ENCODE results near the gene TAF1C.
A peak's percentile ranks its signal among the peaks of the same experiment; 100 is the strongest.

Gene TAF1C

DNA sequence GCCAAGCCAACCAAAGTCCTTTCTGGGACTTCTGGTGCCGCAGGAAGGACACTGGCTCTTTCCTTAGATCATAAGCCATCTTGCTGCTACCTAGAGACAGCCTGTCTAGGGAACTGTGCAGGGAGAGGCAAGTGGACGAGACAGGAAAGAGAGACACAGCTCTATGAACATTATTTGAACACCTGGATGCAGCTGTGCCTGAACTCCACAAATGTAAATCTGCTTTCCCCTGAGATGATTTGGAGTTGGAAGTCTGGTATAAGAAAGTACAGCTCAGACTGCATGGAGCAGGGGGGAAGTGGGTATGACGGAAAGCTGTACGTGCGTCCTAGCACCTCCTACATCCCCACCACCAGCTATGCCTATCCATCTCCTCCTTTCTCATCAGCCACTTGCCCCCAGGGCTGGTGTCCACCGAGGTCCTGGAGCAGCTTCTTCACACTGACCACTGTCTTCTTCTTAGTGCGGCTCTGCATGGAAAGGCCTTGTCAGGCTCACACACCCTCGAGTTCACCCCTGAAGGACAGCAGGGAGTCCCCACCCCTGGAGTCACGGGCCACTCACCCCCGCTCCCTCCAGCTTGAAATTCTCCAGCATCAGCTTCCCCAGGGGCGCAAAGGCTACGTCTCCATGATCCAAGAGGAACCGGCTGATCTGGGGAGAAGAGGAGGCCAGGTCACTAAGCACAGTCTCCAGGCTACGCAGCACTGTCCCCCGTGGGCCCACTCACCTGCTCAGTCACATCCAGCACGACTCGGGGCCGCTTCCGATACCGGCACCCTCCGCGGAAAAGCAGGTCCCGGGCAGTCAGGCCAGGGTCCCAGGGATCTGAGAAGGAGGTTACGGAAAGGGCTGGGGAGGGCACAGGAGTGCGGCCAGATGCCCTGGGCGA, 3.9 kb downstream of the TAF1C start:
- no peak for DNase-seq

DNA sequence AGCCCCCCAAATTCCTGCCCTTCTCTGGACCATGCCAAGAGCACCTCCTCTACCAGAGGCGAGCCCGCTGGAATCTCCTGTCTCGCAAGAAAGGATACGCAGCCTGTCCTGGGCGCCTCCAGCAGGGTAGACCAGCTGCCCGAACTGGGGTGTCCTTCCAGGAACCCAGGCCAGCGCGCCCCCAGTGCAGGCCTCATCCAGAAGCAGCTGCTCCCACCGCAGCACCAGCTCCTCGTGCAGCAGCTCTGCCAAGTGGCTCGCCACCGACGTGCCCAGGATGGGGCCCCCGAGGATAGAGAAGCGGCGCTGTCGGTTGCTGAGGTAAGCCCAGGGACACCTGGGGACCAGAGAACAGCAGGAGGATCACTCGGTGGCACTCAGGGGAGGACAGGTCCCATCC, 4.8 kb downstream of the TAF1C start:
- no peak for DNase-seq

DNA sequence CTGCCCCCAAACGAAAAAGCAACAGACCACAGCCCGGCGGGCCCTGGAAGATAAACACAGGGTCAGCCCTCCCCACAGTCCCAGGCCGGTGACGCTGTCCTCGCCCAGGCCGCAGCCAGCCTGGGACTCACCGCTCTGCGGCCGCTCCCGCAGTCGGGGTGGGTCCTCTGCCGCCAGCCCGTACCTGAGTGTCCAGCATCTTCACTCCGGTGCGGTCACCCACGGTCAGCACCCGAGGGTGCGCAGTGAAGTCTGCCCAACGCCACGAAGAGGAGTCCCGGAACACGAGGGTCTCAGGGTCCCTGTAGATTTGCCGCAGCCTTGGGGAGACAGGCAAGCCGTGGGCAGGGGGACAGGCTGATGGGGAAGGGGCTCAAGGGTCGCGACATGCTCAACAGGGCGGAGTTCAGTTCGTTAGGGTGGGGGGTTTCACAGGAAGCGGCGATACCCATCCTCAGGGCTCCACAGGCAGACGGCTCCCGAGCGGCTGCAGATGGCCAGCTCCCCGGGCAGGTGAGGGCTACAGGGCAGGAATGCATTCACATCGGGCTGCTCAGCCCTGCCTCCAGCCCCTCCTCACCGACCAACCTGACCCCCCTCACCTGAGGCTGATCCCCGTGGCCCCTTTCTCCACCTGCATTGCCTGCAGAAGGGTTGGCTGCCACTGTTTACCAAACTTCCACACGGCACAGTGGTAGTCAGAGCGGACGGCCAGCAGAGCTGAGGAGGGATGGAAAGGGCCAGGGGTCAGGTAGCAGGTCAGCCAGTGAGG, 5.5 kb downstream of the TAF1C start:
- DNase-seq, result no peak

DNA sequence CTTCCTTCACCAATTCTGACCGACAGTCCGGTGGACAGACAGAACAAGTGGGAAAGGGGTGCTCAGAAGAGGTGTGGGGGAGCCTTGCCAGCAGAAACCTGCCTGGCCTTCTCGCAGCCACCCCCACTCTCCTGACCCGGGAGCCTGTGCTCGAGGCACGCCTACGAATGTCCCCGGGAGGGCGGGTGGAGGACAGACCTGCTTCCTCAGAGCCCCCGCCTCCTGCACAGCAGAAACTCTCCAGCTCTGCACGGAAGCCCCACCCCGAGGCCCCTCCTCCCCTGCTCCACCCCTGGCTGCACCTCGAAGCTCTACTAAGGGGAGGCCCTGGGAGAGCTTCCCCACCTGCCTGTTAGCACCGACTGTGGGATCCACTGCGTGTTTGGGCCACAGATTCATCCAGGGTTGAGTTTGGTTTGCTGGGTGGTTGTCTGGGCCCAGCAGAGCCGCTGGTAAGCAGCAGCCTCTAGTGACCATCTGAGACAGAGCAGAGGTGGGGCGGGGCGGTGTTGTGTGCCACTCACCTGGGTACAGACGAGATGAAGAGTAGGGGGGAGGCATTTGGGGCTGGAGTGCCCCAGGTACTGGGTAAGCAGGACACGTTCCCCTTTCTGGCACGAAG, 6.2 kb downstream of the TAF1C start:
- DNase-seq, result no peak

DNA sequence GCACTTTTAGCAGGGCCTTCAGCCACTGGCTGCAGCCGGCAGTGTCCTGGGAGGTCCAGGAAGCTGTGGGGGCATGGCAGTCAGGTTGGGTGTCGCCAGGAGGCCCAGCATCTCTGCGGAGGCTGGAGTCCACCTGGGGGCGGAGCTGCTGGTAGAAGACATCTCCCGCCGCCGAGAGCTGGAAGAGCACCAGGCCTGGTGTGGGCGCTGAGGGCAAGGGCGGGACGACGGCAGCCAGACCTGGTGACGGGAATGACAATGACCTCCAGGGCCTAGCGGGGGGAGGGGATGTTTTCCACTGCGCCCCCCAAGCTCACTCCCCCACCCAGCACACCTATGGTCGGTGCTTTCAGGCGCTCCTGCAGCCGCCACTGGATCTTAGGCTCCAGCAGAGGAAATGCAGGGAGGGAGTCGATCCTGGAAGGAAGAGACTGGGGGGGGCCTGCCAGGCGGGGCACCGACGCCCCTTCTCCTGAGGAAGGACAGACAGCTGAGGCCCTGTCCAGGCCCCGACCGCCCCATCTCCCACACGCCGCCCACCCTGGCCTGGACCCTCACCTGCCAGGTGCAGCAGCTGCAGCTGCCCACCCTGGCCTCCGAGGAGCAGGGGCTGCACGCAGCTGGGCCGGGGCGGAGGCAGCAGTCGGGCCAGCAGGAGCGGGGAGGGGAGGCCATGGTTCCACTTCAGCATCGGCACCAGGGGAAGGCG, 7.1 kb downstream of the TAF1C start:
- no peak for DNase-seq

DNA sequence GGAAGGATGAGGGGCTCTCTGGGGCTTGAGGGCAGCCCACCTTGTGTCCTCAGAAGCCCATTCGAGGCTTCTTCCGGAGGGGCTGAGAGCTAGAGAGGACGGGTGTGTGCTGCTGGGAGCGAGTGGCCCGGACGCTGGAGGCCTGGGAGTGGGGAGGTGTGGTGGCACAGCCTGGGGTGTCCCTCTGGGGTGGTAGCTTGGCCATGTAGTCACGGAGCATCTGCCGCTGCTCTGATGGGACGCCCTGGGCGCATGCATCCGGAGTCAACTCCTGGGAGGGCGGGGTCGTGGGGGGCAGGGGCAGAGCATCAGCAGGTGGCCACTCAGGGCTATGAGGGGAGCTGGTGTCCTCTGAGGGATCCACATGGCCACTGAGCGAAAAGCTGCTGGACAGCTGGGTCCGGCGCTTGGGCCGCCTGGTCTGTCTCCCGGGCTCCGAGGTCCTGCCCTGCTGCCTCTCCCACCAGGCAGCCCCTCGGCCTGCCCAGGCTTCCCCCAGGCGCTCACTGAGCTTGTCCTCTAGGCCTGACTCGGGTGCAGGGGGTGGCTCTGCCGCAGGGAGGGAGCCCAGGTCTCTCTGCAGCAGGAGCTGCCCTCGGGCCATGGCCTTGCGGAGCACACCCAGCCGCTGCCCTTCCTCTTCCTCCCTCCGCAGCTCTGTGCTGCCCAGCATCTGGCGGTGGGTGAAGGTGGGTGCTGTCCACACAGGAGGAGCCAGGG, 7.8 kb downstream of the TAF1C start:
- no peak for DNase-seq

DNA sequence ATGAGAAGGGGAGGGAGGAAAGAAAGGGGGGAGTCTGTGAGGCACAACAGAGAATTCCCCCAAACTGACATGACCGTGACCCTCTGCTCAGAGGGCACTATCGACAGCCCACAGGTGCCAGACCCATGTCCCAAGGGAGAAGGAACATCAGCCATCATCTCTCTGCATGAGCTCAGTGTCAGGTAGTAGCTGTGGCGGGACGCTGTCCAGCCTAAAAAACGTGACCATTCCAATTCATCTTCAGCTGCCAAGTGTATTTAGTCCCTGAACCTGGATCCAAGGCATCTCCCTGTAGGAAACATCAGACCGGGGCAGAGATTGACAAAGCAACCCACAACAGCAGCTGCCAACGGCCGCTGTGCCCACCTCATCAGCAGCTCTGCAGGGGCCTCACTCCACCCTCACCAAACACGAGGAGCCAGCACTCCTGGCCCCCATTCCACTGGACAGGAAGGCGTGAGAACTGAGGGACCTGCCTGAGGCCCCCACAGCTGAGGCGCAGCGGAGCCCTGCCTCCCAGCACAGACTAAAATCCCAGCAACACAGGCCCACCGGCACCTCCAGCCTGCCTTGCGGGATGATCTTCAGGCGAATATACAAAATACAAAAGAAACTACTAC, 8.6 kb downstream of the TAF1C start:
- DNase-seq, result no peak

DNA sequence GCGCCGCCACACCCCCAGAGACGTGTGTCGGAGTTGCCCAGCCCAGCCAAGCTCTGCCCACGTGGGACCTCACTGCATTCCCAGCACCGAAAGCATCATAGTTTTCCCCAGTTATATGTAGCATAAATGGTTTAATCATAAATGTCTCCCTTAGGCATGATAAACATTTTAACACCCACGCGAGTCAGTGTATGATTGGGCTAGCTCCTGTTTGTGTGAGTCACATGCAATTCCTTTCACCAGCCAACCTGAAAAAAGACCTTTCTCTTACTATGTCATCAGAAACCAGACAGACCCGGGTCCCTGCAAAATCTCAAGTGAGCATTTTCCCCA, 9.2 kb downstream of the TAF1C start:
- DNase-seq, result no peak

DNA sequence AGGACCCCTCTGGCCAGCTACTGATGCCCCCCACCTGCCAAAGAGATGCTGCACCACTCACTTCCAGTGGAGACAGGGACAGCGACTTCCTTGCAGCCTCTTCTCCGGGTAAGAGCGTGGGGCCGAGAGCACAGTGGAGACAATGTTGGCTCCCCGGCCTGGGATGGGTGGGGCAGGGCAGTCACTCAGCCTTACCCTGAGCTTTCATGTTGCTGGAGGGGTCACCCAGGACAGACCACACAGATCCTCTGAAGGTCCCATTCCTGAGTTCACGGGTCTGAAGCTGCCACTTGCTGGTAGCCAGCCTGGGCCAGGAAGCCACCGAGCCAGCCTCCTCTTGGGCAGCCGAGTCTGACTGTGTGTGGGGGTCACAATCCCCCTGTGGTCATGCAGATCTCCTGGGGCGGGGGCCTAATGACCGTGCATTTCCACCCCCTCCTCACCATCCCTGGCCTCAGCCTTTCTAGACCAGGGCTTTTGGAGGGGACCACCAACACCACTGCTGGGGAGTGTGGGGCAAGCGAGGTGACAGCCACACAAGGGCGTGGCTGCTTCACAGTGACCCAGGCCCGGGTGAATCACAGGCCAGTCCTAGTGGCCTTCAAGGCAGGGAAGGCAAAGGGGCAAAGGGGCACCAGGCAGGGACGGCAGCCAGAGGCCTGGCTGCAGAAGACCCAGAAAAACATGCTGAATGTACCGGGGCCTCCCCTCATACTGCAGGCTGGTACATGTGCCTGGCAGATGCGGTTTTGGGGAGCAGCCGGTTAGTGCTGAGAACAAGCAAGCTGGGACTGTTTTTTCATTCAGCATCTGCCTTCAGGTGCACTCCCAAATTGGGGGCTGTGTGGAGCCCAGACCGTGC, 10.4 kb downstream of the TAF1C start:
- no peak for DNase-seq

DNA sequence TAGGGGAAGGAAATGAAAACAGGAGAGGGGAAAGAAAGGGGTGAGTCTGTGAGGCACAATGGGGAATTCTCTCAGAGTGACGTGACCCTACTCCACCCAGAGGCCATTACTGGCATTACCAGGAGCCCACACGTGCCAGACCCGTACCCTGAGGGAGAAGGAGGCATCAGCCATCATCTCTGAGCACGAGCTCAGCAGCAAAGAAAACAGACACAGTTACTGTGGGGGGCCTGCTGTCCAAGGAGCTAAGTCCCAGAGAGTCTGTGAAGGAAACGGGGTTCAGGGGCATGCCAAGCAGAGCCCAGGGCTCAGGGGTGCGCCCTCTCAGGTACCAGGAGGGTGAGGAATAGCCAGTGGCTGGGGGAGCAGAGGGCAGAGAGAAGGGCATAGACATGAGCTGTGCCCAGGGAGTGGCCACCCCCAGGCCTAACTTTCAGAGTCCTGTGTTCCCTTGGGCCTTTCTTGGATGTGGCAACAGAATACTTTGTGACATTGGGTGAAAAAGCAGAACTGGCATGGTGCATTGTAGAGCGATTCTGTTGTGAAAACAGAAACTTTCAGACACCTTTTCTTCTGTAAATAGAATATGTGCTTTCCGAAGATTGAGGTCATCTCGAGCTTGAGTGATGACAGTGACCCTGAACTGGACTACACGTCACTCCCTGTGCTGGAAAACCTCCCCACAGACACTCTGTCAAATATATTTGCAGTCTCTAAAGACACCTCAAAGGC, 11.3 kb downstream of the TAF1C start:
- DNase-seq, result peak; percentile 85

DNA sequence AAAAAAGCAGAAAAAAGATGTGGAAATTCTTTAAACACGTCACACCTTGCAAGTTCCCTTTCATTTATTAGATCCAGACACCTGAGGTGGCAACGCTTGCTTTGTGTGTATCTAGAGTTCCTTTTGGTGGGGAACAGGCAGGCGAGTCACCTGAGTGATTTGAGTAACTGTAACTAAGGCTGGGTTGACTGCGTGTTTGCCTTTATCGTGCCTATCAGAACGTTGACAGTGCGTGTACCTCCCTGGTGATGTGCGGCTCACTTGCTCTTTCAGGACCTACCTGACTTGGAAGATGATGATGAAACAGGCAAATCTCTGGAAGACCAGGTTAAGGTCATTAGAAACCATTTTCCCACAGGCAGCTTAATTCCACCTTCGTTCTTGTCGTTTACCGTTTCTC, 12.5 kb downstream of the TAF1C start:
- DNase-seq, result no peak

DNA sequence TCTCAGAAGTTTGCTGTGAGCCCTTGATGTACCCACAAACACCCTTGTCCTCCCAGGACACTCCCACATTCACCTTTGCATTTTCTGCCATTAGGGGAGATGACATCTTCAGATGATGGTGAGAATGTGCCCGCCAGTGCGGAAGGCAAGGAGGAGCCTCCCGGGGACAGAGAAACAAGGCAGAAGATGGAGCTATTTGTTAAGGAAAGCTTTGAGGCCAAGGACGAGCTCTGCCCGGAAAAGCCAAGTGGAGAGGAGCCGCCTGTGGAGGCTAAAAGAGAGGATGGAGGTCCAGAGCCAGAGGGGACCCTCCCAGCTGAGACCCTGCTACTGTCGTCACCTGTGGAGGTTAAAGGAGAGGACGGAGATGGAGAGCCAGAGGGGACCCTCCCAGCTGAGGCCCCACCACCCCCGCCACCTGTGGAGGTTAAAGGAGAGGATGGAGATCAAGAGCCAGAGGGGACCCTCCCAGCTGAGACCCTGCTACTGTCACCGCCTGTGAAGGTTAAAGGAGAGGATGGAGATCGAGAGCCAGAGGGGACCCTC, 17.0 kb downstream of the TAF1C start:
- no peak for DNase-seq

DNA sequence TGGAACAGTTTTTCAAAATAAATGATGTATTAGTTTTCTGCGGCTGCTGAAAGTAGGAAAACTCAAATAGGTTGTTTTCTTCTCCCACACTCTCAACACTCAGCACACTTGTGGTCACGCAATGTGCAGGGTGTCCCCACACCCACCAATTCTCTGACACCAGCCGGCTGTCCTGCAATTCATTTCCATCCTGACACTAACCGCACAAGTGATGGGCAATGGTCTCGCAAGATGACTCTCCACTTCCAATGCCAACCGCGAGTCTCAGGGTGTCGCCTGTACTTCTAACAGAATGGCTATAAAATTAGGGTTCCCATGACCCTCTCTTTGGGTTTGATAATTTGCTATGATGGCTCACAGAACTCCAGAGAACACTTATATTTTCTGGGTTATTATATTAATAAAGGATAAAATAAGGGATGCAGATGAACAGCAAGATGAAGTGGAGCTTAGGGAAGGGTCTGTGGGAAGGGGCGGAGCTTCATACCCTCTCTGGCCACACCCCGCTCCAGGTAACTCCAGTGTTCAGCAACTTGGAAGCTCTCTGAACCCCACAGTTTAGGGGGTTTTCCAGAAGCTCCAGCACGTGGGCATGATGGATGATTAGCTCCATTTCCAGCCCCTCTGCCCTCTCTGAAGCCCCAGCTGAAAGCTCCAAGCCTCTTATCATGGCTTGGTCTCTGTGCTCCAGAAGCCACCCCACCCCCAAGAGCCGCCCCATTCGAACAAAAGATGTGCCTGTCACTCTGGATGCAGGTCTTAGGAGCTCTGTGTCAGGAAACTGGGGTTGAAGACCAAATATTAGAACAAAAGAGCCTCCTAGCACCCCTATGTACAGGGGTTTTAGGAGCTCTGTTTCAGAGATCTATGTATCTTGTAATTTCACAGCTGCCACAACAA, 19.8 kb downstream of the TAF1C start:
- peak; percentile 62 for DNase-seq

DNA sequence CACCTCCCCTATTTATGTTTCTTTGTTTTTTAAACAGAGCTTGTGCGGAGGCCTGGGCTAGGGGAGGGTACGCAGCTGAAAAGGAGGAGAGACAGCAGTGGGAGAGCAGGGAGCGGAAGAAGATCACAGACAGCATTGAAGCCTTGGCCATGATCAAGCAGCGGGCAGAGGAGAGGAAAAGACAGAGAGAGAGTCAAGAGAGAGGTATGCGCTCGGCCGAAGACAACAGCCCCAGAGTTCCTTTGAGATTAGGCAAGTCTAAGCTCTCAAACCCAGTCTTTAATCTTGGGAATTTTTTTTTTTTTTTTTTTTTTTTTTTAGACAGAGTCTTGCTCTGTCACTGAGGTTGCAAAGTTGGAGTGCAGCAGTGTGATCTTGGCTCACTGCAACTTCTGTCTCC, 21.1 kb downstream of the TAF1C start:
- no peak for DNase-seq

DNA sequence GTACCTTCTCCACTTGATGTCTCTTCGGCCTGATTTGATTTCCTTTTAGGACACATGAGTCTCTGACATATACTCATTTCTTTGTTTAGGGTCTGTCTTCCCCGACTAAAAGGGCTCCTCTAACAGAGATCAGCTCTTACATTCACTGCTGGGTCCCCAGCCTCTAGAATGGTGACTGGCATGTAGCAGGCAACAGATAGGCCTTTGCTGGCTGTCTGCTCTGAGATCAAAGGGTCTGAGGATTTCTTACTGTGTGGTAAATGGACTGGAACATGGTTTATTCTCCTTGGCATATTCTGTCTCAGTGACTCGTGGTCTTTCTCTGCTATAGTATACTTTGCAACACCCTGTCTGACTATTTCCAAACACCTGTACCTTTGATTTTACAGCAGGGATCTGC, 25.1 kb downstream of the TAF1C start:
- DNase-seq, result no peak

DNA sequence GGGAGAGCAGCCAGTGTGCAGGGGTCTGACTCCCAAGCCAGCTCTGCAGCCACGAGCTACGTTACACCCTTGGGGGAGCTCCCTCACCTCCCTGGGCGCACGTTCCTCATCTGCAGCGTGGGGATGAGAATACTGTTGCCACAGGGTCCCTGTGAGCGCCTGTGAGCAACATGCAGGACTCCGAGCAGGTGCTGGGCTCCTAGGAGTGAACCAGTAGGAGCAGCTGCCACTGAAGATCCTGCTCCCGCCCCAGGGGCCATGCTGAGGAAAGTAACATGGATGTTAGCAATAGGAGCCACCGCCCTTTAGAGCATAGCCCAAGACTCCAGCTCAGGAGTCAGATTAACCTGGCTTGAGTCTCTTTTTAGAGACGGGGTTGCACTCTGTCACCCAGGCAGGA, 25.8 kb downstream of the TAF1C start:
- peak; percentile 53 for DNase-seq

DNA sequence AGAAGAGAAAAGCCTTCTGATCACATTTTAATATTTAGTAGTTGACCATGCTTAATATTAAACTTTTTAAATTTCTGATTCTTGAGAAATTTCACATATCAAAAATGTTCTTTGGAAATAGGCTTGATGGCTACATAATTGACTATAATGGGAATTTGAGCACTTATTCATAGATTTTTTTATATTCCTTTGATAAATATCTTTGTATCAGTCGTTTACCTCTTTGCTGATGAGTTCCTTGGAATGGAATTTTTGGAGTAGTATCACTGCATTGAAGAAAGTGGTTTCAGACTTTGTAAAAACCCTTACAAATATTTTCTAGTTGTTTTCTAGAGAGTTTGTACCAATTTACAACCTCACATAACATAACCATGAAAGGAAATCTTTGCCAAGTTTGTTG, 27.1 kb downstream of the TAF1C start:
- no peak for DNase-seq

DNA sequence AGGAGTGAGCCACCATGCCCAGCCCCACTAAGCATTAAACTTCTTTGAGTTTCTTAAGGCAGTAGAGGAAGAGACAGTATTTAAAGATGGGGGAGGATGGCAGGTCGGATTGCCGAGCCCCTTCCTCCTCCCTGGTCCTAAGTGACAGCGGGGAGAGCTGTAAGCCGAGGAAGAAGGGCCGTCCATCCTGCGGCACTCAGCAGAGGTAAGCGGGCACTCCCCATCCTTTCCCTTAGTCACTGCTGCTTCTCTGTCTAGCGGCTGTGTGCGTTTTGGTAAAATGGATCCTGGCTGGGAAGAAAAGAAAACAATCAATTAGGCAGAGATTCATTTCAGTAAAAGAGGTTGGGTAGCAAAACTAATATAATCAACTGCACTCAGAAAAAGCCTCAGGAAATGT, 27.9 kb downstream of the TAF1C start:
- no peak for DNase-seq

DNA sequence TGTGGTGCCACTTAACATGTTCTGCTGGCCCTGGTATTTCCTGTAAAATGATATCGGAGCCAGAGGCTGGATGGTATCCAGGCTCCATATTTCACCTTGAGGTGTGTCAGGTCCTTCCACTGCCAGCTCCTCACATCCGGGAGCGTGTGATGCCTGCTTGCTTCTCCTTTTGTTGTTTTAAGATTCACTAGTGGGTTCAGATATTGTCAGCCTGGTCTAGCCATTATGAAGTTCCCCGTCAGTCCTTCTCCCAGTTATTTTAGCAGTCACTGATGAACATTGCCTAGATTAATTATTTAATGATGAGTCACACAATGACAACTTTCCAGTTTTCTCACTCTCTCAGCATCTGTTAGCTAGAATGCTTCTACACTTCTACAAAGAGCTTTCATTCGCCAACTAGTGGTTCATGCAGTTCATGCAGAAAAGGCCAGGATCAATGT, 30.5 kb downstream of the TAF1C start:
- no peak for DNase-seq

Measured in activated effector memory CD4-positive, alpha-beta T cell treated with anti-CD3 and anti-CD28 coated beads, Interleukin-2, amount 50 U/mL, for 16 hours (primary cell).